22Rv1 (cell line): ENCODE data around the gene TSPAN16.

Experiments used
- ZFX ChIP-seq: fragments of 450-650 bp; IDR thresholded peaks from 2 replicates; pipeline ENCODE4 v1.6.1; 2017; ENCODE audit warnings: antibody characterized with exemption, borderline replicate concordance
- TF ChIP-seq, protein P1 (sequence below): fragments of 450-650 bp; IDR thresholded peaks from 2 replicates; pipeline ENCODE4 v1.5.1; 2017; ENCODE audit warnings: mild to moderate bottlenecking

DNA sequence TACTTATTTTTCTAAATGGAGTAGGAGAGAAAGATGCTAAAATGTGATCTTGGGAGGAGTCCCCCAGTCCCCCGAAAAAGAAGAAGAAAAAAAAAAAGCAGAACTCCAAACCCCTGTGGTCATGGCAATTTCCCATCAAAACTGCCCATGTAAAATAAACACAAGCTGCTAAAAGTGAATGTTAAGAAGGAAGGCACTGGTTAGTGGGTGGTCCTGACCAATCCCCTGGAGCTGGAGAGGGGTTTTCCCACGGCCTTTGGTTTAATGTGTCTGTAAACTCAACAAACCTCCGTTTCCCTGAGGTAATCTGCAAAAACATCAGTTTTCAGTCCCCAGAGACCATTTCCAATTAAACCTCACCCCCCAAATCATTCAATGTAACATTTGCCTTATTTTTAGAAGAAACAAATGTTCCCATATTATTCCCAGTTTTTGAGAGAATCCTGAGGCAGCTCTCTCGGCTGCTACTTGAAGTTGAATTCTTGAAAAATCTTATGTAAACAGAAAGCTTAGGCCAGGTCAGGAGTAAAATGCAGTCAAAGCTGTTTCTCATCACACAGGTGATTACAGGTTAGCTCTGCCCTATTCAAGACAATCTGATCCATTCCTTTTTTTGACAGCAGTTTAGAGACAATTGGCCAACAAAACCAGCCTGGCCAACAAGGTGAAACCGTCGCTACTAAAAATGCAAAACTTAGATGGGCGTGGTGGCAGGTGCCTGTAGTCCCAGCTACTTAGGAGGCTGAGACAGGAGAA lies 26.5 kb downstream of the TSPAN16 start:
- TF ChIP-seq, protein P1, sequence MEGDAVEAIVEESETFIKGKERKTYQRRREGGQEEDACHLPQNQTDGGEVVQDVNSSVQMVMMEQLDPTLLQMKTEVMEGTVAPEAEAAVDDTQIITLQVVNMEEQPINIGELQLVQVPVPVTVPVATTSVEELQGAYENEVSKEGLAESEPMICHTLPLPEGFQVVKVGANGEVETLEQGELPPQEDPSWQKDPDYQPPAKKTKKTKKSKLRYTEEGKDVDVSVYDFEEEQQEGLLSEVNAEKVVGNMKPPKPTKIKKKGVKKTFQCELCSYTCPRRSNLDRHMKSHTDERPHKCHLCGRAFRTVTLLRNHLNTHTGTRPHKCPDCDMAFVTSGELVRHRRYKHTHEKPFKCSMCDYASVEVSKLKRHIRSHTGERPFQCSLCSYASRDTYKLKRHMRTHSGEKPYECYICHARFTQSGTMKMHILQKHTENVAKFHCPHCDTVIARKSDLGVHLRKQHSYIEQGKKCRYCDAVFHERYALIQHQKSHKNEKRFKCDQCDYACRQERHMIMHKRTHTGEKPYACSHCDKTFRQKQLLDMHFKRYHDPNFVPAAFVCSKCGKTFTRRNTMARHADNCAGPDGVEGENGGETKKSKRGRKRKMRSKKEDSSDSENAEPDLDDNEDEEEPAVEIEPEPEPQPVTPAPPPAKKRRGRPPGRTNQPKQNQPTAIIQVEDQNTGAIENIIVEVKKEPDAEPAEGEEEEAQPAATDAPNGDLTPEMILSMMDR = no peak
- TF ChIP-seq ZFX = no peak
